ENCODE data around the gene MUC21. TPM values are rescaled to one million over a fixed set of nuclear protein-coding genes. Genes with fewer than 3 reads are reported as not detected.
"Not testable (repeated sequence)": the region's sequence is repeated elsewhere in the genome, so short reads cannot be mapped to it uniquely, and the experiment has no call there.

Gene MUC21
- total RNA-seq, 1 experiment from 2014 or later: 0.13 TPM

- CTCF ChIA-PET: interaction anchor here (1.0 kb wide), 1 partner anchor 56 kb away, joined by 3 read pairs; no protein-coding TSS in a partner anchor
- H3K27me3 ChIP-seq (ENCODE audit: insufficient read depth, low read depth): no peaks in the 10 kb centered on the region
- peak overlapping the region; percentile 38 for H3K4me2 ChIP-seq
Observed at GRCh38 chr6:30998785-30999184, 15.3 kb downstream of the MUC21 start.

GRCh38 chr6:31000067-31000860 is 16.7 kb downstream of the MUC21 start:
- Histone ChIP-seq H3F3A (ENCODE audit: insufficient read depth, low read depth) (peaks cover 41% of the 10 kb centered on the region), H3K4me1 (replicated peaks; ENCODE audit: insufficient read depth) (peaks cover 36% of the 10 kb centered on the region)
- H3K4me2 ChIP-seq; POLR2A ChIA-PET (ENCODE audit: unreplicated experiment); intact Hi-C loops (cut with micrococcal nuclease; ENCODE audit: unreplicated experiment); H3K4me3 ChIP-seq; DNase-seq; H3K27me3 ChIP-seq (ENCODE audit: insufficient read depth, low read depth); H4K20me1 ChIP-seq (ENCODE audit: insufficient read depth); H3K79me2 ChIP-seq (ENCODE audit: low read depth); H3K9me2 ChIP-seq (ENCODE audit: insufficient read depth); H3K9me3 ChIP-seq (ENCODE audit: insufficient read depth, low read depth); H3K27ac ChIP-seq; BruUV-seq (replicated peaks); H3K36me3 ChIP-seq (ENCODE audit: low read depth); H2AFZ ChIP-seq: not testable (repeated sequence)
- CTCF ChIA-PET: interaction anchor here (0.8 kb wide), 1 partner anchor 42 kb away, joined by 22 read pairs; no protein-coding TSS in a partner anchor

More at GRCh38 chr6:30998785-30999184, 15.3 kb downstream of the MUC21 start:
- DNase-seq: peak; percentile 48 to 96
- intact Hi-C loops (cut with micrococcal nuclease; ENCODE audit: unreplicated experiment): no loop called here
- no peak for TF ChIP-seq EZH2 (IDR thresholded peaks at IDR 0.05; ENCODE audit: low read depth)
- no peak for TF ChIP-seq CTCF (conservative IDR thresholded peaks at IDR 0.05)
- no peaks in the 10 kb centered on the region for H4K20me1 ChIP-seq (ENCODE audit: insufficient read depth)
- BruUV-seq (replicated peaks): no TSS peak
- H3K9me2 ChIP-seq (ENCODE audit: insufficient read depth): no peaks in the 10 kb centered on the region
- H3K4me1 ChIP-seq (replicated peaks; ENCODE audit: insufficient read depth): peaks cover 21% of the 10 kb centered on the region
- peak overlapping the region; percentile 42 for H3K27ac ChIP-seq
- no peaks in the 10 kb centered on the region for H3K36me3 ChIP-seq (ENCODE audit: low read depth)
- H3K9me3 ChIP-seq (ENCODE audit: insufficient read depth, low read depth): no peaks in the 10 kb centered on the region
- H2AFZ ChIP-seq: no peak overlapping the region
- H3F3A ChIP-seq (ENCODE audit: insufficient read depth, low read depth): peaks cover 28% of the 10 kb centered on the region
- no peak overlapping the region for H3K4me3 ChIP-seq
- H3K79me2 ChIP-seq (ENCODE audit: low read depth): no peaks in the 10 kb centered on the region
- POLR2A ChIA-PET (ENCODE audit: unreplicated experiment): no interaction called here

- H3K79me2 ChIP-seq (ENCODE audit: low read depth): no peaks in the 10 kb centered on the region
- ChIA-PET CTCF (no interaction called here), POLR2A (ENCODE audit: unreplicated experiment) (no interaction called here)
- H3K36me3 ChIP-seq (ENCODE audit: low read depth): no peaks in the 10 kb centered on the region
- H3K27ac ChIP-seq: no peak overlapping the region
- no peak overlapping the region for H3K4me3 ChIP-seq
- no peak overlapping the region for H2AFZ ChIP-seq
- peaks cover 50% of the 10 kb centered on the region for H3F3A ChIP-seq (ENCODE audit: insufficient read depth, low read depth)
- H3K9me3 ChIP-seq (ENCODE audit: insufficient read depth, low read depth): no peaks in the 10 kb centered on the region
- H3K4me2 ChIP-seq: no peak overlapping the region
- H3K9me2 ChIP-seq (ENCODE audit: insufficient read depth): no peaks in the 10 kb centered on the region
- TF ChIP-seq CTCF (conservative IDR thresholded peaks at IDR 0.05) (no peak), EZH2 (IDR thresholded peaks at IDR 0.05; ENCODE audit: low read depth) (no peak)
- BruUV-seq (replicated peaks): no TSS peak
- DNase-seq: no peak
- no peaks in the 10 kb centered on the region for H4K20me1 ChIP-seq (ENCODE audit: insufficient read depth)
- H3K27me3 ChIP-seq (ENCODE audit: insufficient read depth, low read depth): no peaks in the 10 kb centered on the region
- H3K4me1 ChIP-seq (replicated peaks; ENCODE audit: insufficient read depth): peaks cover 45% of the 10 kb centered on the region
- intact Hi-C loops (cut with micrococcal nuclease; ENCODE audit: unreplicated experiment): no loop called here
Observed at GRCh38 chr6:31001281-31001888, 17.9 kb downstream of the MUC21 start.
